HepG2 (cell line): ENCODE measurements around the gene DRC7. TPM values are rescaled to one million over a fixed set of nuclear protein-coding genes. Genes with fewer than 3 reads are reported as not detected.

Experiments
- BRCA1 ChIP-seq: sonication (generic); formaldehyde crosslinking; IDR thresholded peaks from 2 replicates; pipeline ENCODE4 v1.4.0; 2020; ENCODE audit warnings: missing genetic modification reagents
- CREB1 ChIP-seq, 2 experiments: fragments of 450-650 bp in 1 of 2; IDR thresholded peaks; 2 replicates each; pipeline ENCODE4 v1.6.1; 2016 to 2017; ENCODE audit warnings: control low read depth in 1 of 2, mild to moderate bottlenecking in 1 of 2, missing compliant biosample characterization in 1 of 2, missing genetic modification characterization in 1 of 2
- ETV5 ChIP-seq: IDR thresholded peaks from 2 replicates; pipeline ENCODE4 v1.6.1; 2018; ENCODE audit warnings: missing biosample characterization, missing genetic modification reagents, inconsistent platforms, borderline replicate concordance
- HOXA7 ChIP-seq: sonication (generic); formaldehyde crosslinking; IDR thresholded peaks from 2 replicates; pipeline ENCODE4 v1.8.1; 2022; ENCODE audit warnings: mild to moderate bottlenecking, missing genetic modification reagents, moderate library complexity
- MEIS1 ChIP-seq: sonication (generic); formaldehyde crosslinking; IDR thresholded peaks from 2 replicates; pipeline ENCODE4 v1.9.0; 2021; ENCODE audit warnings: mild to moderate bottlenecking, missing genetic modification reagents, moderate library complexity, borderline replicate concordance
- NONO ChIP-seq, 2 experiments: fragments of 450-650 bp in 1 of 2; sonication (generic) in 1 of 2; formaldehyde crosslinking in 1 of 2; IDR thresholded peaks in 1 of 2; conservative IDR thresholded peaks in 1 of 2; 2 replicates each; pipeline versions ENCODE4 v1.6.1 to v1.8.0; 2017 to 2022; ENCODE audit warnings: mild to moderate bottlenecking in 1 of 2, missing genetic modification reagents in 1 of 2, moderate library complexity in 1 of 2
- NR1H2 ChIP-seq: sonication (generic); formaldehyde crosslinking; IDR thresholded peaks from 2 replicates; pipeline ENCODE4 v1.8.1; 2022; ENCODE audit warnings: low read depth, missing genetic modification reagents, borderline replicate concordance
- TARDBP ChIP-seq: sonication (generic); formaldehyde crosslinking; IDR thresholded peaks from 2 replicates; pipeline ENCODE4 v1.8.0; 2022; ENCODE audit warnings: mild to moderate bottlenecking, missing genetic modification reagents
- ZBTB7B ChIP-seq: sonication (generic); formaldehyde crosslinking; IDR thresholded peaks from 2 replicates; pipeline ENCODE4 v1.4.0; 2020; ENCODE audit warnings: missing genetic modification reagents
- ZMAT3 ChIP-seq: sonication (generic); formaldehyde crosslinking; conservative IDR thresholded peaks from 2 replicates; pipeline ENCODE4 v1.7.0; 2021; ENCODE audit warnings: missing genetic modification reagents
- ZMYM4 ChIP-seq: sonication (generic); formaldehyde crosslinking; IDR thresholded peaks from 2 replicates; pipeline ENCODE4 v1.8.1; 2023; ENCODE audit warnings: mild to moderate bottlenecking, missing genetic modification reagents
- ZNF253 ChIP-seq: sonication (generic); formaldehyde crosslinking; IDR thresholded peaks from 2 replicates; pipeline ENCODE4 v1.8.0; 2022; ENCODE audit warnings: mild to moderate bottlenecking, missing genetic modification reagents, borderline replicate concordance
- ZNF878 ChIP-seq: sonication (generic); formaldehyde crosslinking; IDR thresholded peaks from 2 replicates; pipeline ENCODE4 v1.8.1; 2023; ENCODE audit warnings: mild to moderate bottlenecking, missing genetic modification reagents, moderate library complexity
- polyA plus RNA-seq, 8 experiments: library from polyadenylated mRNA; depleted of rRNA in 3 of 8; stranded (reverse) in 7 of 8; unstranded in 1 of 8; fragments of >200 nt; fragmentation: Illumina TruSeq in 4 of 8; extraction: Trizol in 4 of 8; gene quantifications; 2 replicates each; pipeline versions ENCODE4 v1.2.1 to v1.2.3, GENCODE V29; 2011 to 2016; ENCODE audit warnings: low read depth in 4 of 8, missing spikeins in 1 of 8, mixed read lengths in 1 of 8; ENCODE audit not compliant: insufficient read depth in 1 of 8
- total RNA-seq, 5 experiments: library from RNA; depleted of rRNA; stranded (reverse); fragments of >200 nt; fragmentation: Illumina TruSeq; extraction: Trizol; gene quantifications; 2 replicates each; pipeline ENCODE4 v1.2.3, GENCODE V29; 2016; ENCODE audit warnings: low read depth in 1 of 5
- TF ChIP-seq, protein P1 (sequence below): IDR thresholded peaks from 2 replicates; pipeline ENCODE4 v1.6.1; 2016; ENCODE audit warnings: low read depth
- TF ChIP-seq, protein P2 (sequence below): sonication (generic); formaldehyde crosslinking; IDR thresholded peaks from 2 replicates; pipeline ENCODE4 v1.5.1; 2020; ENCODE audit warnings: missing genetic modification reagents, mild to moderate bottlenecking, borderline replicate concordance
- TF ChIP-seq, protein P3 (sequence below): sonication (generic); formaldehyde crosslinking; IDR thresholded peaks from 2 replicates; pipeline ENCODE4 v1.4.0; 2020; ENCODE audit warnings: missing genetic modification reagents
- TF ChIP-seq, protein P4 (sequence below): sonication (generic); formaldehyde crosslinking; IDR thresholded peaks from 2 replicates; pipeline ENCODE4 v1.4.0; 2020; ENCODE audit warnings: mild to moderate bottlenecking, missing genetic modification reagents
- TF ChIP-seq, protein P5 (sequence below): sonication (generic); formaldehyde crosslinking; IDR thresholded peaks from 2 replicates; pipeline ENCODE4 v1.8.0; 2022; ENCODE audit warnings: mild to moderate bottlenecking, missing genetic modification reagents, moderate library complexity

The DRC7 gene
- total and polyA plus RNA-seq, 2 of the 13 experiments (the other 11 are each of a cell fraction or from before 2014, with no cell fraction given) = 2.7 to 3.4 TPM

DNA sequence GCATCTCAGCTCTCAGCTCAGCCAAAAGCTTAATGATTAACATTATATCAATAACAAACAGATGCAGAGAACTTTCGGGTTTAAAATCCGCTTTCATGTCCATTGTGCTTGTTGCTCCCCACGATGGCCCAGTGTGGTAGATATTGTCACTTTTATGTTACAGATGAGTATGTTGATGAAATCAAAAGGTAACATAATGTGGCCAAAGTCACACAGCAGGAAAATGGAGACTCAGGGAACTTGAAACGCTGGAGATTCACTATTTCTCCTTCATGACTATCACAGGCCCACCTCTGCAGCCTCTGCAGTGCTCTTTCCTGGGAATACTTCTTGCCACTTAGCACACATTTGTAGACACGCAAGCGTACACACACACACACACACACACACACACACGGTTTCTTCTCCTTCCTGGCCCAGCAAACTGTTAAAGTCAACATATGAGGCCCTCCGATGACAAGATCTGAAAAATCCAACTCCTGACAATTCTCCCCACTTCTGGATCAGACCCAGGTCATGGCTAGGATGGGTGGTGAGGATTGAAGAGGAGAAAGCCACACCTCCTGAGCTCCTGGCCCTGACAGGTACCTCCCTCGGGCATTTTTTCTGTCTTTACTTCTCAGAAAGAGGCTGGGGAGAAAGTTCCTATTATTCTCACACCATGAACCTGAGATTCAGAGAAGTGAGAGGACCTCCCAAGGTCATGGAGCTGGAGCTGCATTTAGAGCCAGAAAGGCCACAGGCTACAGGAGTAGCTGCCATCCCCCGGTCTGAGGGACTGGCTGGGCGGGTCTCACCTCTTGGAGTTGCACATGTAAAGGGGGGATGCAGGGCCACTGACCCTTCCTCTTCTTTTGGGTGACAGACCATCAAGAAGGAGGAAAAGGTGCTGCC lies 9.7 kb downstream of the DRC7 start (continued):
- TF ChIP-seq ZNF878 (CRISPR knock-in tag) (no peak; the same call in 1 of the 2 replicates), HOXA7 (CRISPR knock-in tag) (no peak), BRCA1 (CRISPR knock-in tag) (0 out of 2 replicates have a peak, but pooled peaks have one; percentile 21), NONO (IDR thresholded peaks at IDR 0.05) (no peak), NONO (CRISPR knock-in tag; conservative IDR thresholded peaks at IDR 0.05) (peak; percentile 51; the same call in 1 of the 2 replicates), ZBTB7B (peak; percentile 45; the same call in 1 of the 2 replicates), ZMAT3 (CRISPR knock-in tag) (no peak), CREB1 (IDR thresholded peaks at IDR 0.05) (no peak), CREB1 (CRISPR knock-in tag; IDR thresholded peaks at IDR 0.05) (peak; percentile 37; the same call in 1 of the 2 replicates), ETV5 (CRISPR knock-in tag) (no peak), NR1H2 (CRISPR knock-in tag) (no peak), MEIS1 (peak; percentile 88), TARDBP (CRISPR knock-in tag) (peak; percentile 72), ZNF253 (CRISPR knock-in tag) (no peak), ZMYM4 (CRISPR knock-in tag) (peak; percentile 52)
- TF ChIP-seq, protein P1, sequence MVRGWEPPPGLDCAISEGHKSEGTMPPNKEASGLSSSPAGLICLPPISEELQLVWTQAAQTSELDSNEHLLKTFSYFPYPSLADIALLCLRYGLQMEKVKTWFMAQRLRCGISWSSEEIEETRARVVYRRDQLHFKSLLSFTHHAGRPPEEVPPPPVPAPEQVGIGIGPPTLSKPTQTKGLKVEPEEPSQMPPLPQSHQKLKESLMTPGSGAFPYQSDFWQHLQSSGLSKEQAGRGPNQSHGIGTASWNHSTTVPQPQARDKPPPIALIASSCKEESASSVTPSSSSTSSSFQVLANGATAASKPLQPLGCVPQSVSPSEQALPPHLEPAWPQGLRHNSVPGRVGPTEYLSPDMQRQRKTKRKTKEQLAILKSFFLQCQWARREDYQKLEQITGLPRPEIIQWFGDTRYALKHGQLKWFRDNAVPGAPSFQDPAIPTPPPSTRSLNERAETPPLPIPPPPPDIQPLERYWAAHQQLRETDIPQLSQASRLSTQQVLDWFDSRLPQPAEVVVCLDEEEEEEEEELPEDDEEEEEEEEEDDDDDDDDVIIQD (CRISPR knock-in tag) = no peak
- TF ChIP-seq, protein P2, sequence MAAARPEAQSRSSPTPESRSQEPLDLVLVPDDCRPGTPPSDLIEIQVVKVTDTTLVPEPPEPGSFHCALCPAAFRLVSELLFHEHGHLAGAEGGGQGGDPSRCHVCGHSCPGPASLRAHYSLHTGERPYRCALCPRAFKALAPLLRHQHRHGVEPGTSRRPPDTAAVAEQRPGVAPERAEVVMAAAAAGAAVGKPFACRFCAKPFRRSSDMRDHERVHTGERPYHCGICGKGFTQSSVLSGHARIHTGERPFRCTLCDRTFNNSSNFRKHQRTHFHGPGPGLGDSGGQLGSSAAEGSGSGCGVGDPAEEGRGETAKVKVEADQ (CRISPR knock-in tag) = no peak
- TF ChIP-seq, protein P3, sequence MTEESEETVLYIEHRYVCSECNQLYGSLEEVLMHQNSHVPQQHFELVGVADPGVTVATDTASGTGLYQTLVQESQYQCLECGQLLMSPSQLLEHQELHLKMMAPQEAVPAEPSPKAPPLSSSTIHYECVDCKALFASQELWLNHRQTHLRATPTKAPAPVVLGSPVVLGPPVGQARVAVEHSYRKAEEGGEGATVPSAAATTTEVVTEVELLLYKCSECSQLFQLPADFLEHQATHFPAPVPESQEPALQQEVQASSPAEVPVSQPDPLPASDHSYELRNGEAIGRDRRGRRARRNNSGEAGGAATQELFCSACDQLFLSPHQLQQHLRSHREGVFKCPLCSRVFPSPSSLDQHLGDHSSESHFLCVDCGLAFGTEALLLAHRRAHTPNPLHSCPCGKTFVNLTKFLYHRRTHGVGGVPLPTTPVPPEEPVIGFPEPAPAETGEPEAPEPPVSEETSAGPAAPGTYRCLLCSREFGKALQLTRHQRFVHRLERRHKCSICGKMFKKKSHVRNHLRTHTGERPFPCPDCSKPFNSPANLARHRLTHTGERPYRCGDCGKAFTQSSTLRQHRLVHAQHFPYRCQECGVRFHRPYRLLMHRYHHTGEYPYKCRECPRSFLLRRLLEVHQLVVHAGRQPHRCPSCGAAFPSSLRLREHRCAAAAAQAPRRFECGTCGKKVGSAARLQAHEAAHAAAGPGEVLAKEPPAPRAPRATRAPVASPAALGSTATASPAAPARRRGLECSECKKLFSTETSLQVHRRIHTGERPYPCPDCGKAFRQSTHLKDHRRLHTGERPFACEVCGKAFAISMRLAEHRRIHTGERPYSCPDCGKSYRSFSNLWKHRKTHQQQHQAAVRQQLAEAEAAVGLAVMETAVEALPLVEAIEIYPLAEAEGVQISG (CRISPR knock-in tag) = peak; percentile 13
- TF ChIP-seq, protein P4, sequence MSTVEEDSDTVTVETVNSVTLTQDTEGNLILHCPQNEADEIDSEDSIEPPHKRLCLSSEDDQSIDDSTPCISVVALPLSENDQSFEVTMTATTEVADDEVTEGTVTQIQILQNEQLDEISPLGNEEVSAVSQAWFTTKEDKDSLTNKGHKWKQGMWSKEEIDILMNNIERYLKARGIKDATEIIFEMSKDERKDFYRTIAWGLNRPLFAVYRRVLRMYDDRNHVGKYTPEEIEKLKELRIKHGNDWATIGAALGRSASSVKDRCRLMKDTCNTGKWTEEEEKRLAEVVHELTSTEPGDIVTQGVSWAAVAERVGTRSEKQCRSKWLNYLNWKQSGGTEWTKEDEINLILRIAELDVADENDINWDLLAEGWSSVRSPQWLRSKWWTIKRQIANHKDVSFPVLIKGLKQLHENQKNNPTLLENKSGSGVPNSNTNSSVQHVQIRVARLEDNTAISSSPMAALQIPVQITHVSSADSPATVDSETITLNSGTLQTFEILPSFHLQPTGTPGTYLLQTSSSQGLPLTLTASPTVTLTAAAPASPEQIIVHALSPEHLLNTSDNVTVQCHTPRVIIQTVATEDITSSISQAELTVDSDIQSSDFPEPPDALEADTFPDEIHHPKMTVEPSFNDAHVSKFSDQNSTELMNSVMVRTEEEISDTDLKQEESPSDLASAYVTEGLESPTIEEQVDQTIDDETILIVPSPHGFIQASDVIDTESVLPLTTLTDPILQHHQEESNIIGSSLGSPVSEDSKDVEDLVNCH (CRISPR knock-in tag) = 0 out of 2 replicates have a peak, but pooled peaks have one; percentile 77
- TF ChIP-seq, protein P5, sequence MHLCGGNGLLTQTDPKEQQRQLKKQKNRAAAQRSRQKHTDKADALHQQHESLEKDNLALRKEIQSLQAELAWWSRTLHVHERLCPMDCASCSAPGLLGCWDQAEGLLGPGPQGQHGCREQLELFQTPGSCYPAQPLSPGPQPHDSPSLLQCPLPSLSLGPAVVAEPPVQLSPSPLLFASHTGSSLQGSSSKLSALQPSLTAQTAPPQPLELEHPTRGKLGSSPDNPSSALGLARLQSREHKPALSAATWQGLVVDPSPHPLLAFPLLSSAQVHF (CRISPR knock-in tag) = no peak
